GM23338 (cell line): ENCODE measurements around the gene MPHOSPH8. TPM values are rescaled to one million over a fixed set of nuclear protein-coding genes. Genes with fewer than 3 reads are reported as not detected.

Source experiments
- ATAC-seq: fragments of 200-7000 bp; cut with Tn5 transposase; 3 replicates; pipeline ENCODE4 v1.9.1; 2020
- DNase-seq: peaks from one replicate; pipeline ENCODE4 v3.0.0-alpha.2; 2015; ENCODE audit warnings: low spot score
- H2AFZ ChIP-seq: fragments of 200-600 bp; sonication (generic); 2 replicates; pipeline ENCODE4 v1.8.0; 2016; ENCODE audit warnings: antibody characterized with exemption, mild to moderate bottlenecking, moderate library complexity
- H3F3A ChIP-seq: fragments of 200-600 bp; sonication (generic); replicated peaks from 2 replicates; pipeline ENCODE4 v1.8.0; 2017; ENCODE audit warnings: antibody characterized with exemption, mixed run types, low read depth
- H3K27ac ChIP-seq: fragments of 200-600 bp; sonication (generic); 2 replicates; pipeline ENCODE4 v1.6.1; 2016; ENCODE audit warnings: low read depth
- H3K27me3 ChIP-seq: fragments of 200-600 bp; sonication (generic); 2 replicates; pipeline ENCODE4 v1.8.0; 2016; ENCODE audit warnings: mild to moderate bottlenecking, mixed run types, moderate library complexity; ENCODE audit not compliant: insufficient read depth
- H3K36me3 ChIP-seq: fragments of 200-600 bp; sonication (generic); 2 replicates; pipeline ENCODE4 v1.8.0; 2016; ENCODE audit warnings: mild to moderate bottlenecking; ENCODE audit not compliant: insufficient read depth
- H3K4me1 ChIP-seq: fragments of 200-600 bp; sonication (generic); 2 replicates; pipeline ENCODE4 v1.8.0; 2016; ENCODE audit warnings: mild to moderate bottlenecking, moderate library complexity; ENCODE audit not compliant: insufficient read depth
- H3K4me2 ChIP-seq: fragments of 200-600 bp; sonication (generic); 2 replicates; pipeline ENCODE4 v1.7.1; 2017; ENCODE audit warnings: mixed run types
- H3K4me3 ChIP-seq: fragments of 200-600 bp; sonication (generic); 2 replicates; pipeline ENCODE4 v1.6.1; 2016; ENCODE audit warnings: mixed run types
- H3K79me2 ChIP-seq: fragments of 200-600 bp; sonication (generic); replicated peaks from 2 replicates; pipeline ENCODE4 v1.8.0; 2017; ENCODE audit warnings: mild to moderate bottlenecking; ENCODE audit not compliant: insufficient read depth
- H3K9me2 ChIP-seq: fragments of 200-600 bp; sonication (generic); 2 replicates; pipeline ENCODE4 v1.8.0; 2017; ENCODE audit not compliant: insufficient read depth
- H4K20me1 ChIP-seq: fragments of 200-600 bp; sonication (generic); replicated peaks from 2 replicates; pipeline ENCODE4 v1.8.0; 2017; ENCODE audit warnings: mild to moderate bottlenecking; ENCODE audit not compliant: insufficient read depth
- H3K27ac Mint-ChIP-seq: 2 replicates; pipeline ENCODE4 v1.8.0; 2020; ENCODE audit warnings: inconsistent platforms, mild to moderate bottlenecking, moderate library complexity, mixed read lengths
- H3K27me3 Mint-ChIP-seq: 3 replicates; pipeline ENCODE4 v1.8.0; 2022; ENCODE audit warnings: low read depth, mild to moderate bottlenecking, moderate library complexity, mixed read lengths, inconsistent platforms; ENCODE audit not compliant: insufficient read depth, poor library complexity
- H3K36me3 Mint-ChIP-seq: 3 replicates; pipeline ENCODE4 v1.8.0; 2021; ENCODE audit warnings: low read depth, mild to moderate bottlenecking, inconsistent platforms, moderate library complexity, mixed read lengths
- H3K4me1 Mint-ChIP-seq: 3 replicates; pipeline ENCODE4 v1.8.0; 2020; ENCODE audit warnings: mild to moderate bottlenecking, inconsistent platforms, mixed read lengths
- H3K4me3 Mint-ChIP-seq: 3 replicates; pipeline ENCODE4 v1.8.0; 2021; ENCODE audit warnings: moderate library complexity, mild to moderate bottlenecking, inconsistent platforms, mixed read lengths
- H3K9me3 Mint-ChIP-seq: 3 replicates; pipeline ENCODE4 v1.8.0; 2020; ENCODE audit warnings: moderate library complexity, mild to moderate bottlenecking, inconsistent platforms, mixed read lengths
- CTCF ChIP-seq, 2 experiments: fragments of 200-600 bp in 1 of 2; sonication (generic) in 1 of 2; conservative IDR thresholded peaks; 2 replicates each; pipeline versions ENCODE4 v1.5.1 to v1.6.1; 2016 to 2017; ENCODE audit warnings: antibody characterized with exemption in 2 of 2, low read depth in 2 of 2, mild to moderate bottlenecking in 2 of 2, moderate library complexity in 1 of 2
- POLR2AphosphoS5 ChIP-seq: IDR thresholded peaks from 2 replicates; pipeline ENCODE4 v1.6.1; 2016; ENCODE audit warnings: antibody characterized with exemption, low read depth
- ZNF462 ChIP-seq: fragments of 250-450 bp; sonication (Bioruptor Pico); IDR thresholded peaks from 2 replicates; pipeline ENCODE4 v1.5.0; 2020; ENCODE audit warnings: mild to moderate bottlenecking, moderate library complexity
- polyA plus RNA-seq: library from polyadenylated mRNA; unstranded; fragments of >200 nt; fragmentation: Nextera tagmentation; extraction: Ambion mirVana; gene quantifications from 2 replicates; pipeline ENCODE4 v1.2.1, GENCODE V29; 2016
- total RNA-seq: library from RNA; depleted of rRNA; stranded (reverse); fragments of >200 nt; shearing (Covaris generic); gene quantifications from 2 replicates; pipeline ENCODE4 v1.2.3, GENCODE V29; 2014

MPHOSPH8 gene
- total and polyA plus RNA-seq, 2 experiments from 2014 or later = 15.6 to 31.9 TPM

- TF ChIP-seq ZNF462 (CRISPR knock-in tag) = no peak
Observed at GRCh38 chr13:19586904-19587634, 46.4 kb upstream of the MPHOSPH8 start (continued).

GRCh38 chr13:19587635-19588300 is 45.7 kb upstream of the MPHOSPH8 start:
- peak; percentile 62 for DNase-seq
- Histone ChIP-seq H3K27ac (no peak overlapping the region), H3K36me3 (no peaks in the 10 kb centered on the region), H2AFZ (no peak overlapping the region), H3K27me3 (no peaks in the 10 kb centered on the region), H3K4me3 (no peak overlapping the region), H3K79me2 (no peaks in the 10 kb centered on the region), H3F3A (no peaks in the 10 kb centered on the region), H4K20me1 (no peaks in the 10 kb centered on the region), H3K9me2 (no peaks in the 10 kb centered on the region), H3K4me1 (no peaks in the 10 kb centered on the region; the same call in 1 of the 2 replicates), H3K4me2 (no peak overlapping the region)
- peaks cover 10% of the 10 kb centered on the region for H3K27me3 Mint-ChIP-seq
- ATAC-seq = peak; percentile 87
- TF ChIP-seq CTCF (conservative IDR thresholded peaks at IDR 0.05; ENCODE audit: low read depth in 2 of 2) = peak; percentile 51 to 79
- no peak for TF ChIP-seq POLR2AphosphoS5
- H3K27ac Mint-ChIP-seq = no peak overlapping the region
- H3K4me1 Mint-ChIP-seq = no peaks in the 10 kb centered on the region
- no peak overlapping the region for H3K4me3 Mint-ChIP-seq
- peaks cover 87% of the 10 kb centered on the region for H3K9me3 Mint-ChIP-seq
- peaks cover 6% of the 10 kb centered on the region; the same call in 1 of the 3 replicates for H3K36me3 Mint-ChIP-seq
